Loucy (cell line): ENCODE results near the gene SEC14L2.

Experiments
- H2AFZ ChIP-seq: fragments of 200-600 bp; sonication (generic); 2 replicates; pipeline ENCODE4 v1.6.0; 2016; ENCODE audit warnings: antibody characterized with exemption, mild to moderate bottlenecking, low read length, moderate library complexity
- H3F3A ChIP-seq: fragments of 200-600 bp; 2 replicates; pipeline ENCODE4 v1.6.0; 2016; ENCODE audit warnings: antibody characterized with exemption, low read depth, mild to moderate bottlenecking
- H3K27me3 ChIP-seq: fragments of 200-600 bp; sonication (generic); 2 replicates; pipeline ENCODE4 v1.6.1; 2014; ENCODE audit warnings: low read length, mild to moderate bottlenecking; ENCODE audit not compliant: insufficient read depth, poor library complexity, severe bottlenecking
- H3K36me3 ChIP-seq: fragments of 200-600 bp; sonication (generic); 2 replicates; pipeline ENCODE4 v1.6.1; 2016; ENCODE audit warnings: low read length; ENCODE audit not compliant: insufficient read depth
- H3K4me1 ChIP-seq: fragments of 200-600 bp; sonication (generic); 2 replicates; pipeline ENCODE4 v1.5.1; 2014; ENCODE audit warnings: low read length, mild to moderate bottlenecking; ENCODE audit not compliant: insufficient read depth, poor library complexity, severe bottlenecking
- H3K4me2 ChIP-seq: fragments of 200-600 bp; sonication (generic); 2 replicates; pipeline ENCODE4 v1.6.0; 2014; ENCODE audit warnings: antibody characterized with exemption, low read length, low read depth, mild to moderate bottlenecking; ENCODE audit not compliant: poor library complexity, severe bottlenecking
- H3K4me3 ChIP-seq: fragments of 200-600 bp; sonication (generic); 2 replicates; pipeline ENCODE4 v1.5.1; 2014; ENCODE audit warnings: low read length, mild to moderate bottlenecking, mixed read lengths; ENCODE audit not compliant: poor library complexity, severe bottlenecking
- H3K79me2 ChIP-seq: fragments of 200-600 bp; sonication (generic); 2 replicates; pipeline ENCODE4 v1.6.1; 2014; ENCODE audit warnings: low read length; ENCODE audit not compliant: insufficient read depth
- H3K9ac ChIP-seq: fragments of 200-600 bp; sonication (generic); 2 replicates; pipeline ENCODE4 v1.6.0; 2014; ENCODE audit warnings: mild to moderate bottlenecking, low read depth, low read length, moderate library complexity; ENCODE audit not compliant: poor library complexity, severe bottlenecking
- H3K9me2 ChIP-seq: fragments of 200-600 bp; sonication (generic); replicated peaks from 2 replicates; pipeline ENCODE4 v1.6.1; 2016; ENCODE audit warnings: low read depth, low read length, mixed read lengths
- H3K9me3 ChIP-seq: fragments of 200-600 bp; sonication (generic); 2 replicates; pipeline ENCODE4 v1.6.1; 2014; ENCODE audit warnings: mild to moderate bottlenecking, antibody characterized with exemption, low read length, low read depth; ENCODE audit not compliant: insufficient read depth
- H4K20me1 ChIP-seq: fragments of 200-600 bp; sonication (generic); 2 replicates; pipeline ENCODE4 v1.6.0; 2014; ENCODE audit warnings: antibody characterized with exemption, low read length, mild to moderate bottlenecking; ENCODE audit not compliant: insufficient read depth, poor library complexity, severe bottlenecking
- CTCF ChIP-seq: fragments of 200-600 bp; sonication (generic); conservative IDR thresholded peaks from 2 replicates; pipeline ENCODE4 v1.5.1; 2014; ENCODE audit warnings: mild to moderate bottlenecking, antibody characterized with exemption, low read length
- EZH2phosphoT487 ChIP-seq: fragments of 200-600 bp; IDR thresholded peaks from 2 replicates; pipeline ENCODE4 v1.6.1; 2018; ENCODE audit warnings: antibody characterized with exemption, mild to moderate bottlenecking, moderate library complexity, borderline replicate concordance

SEC14L2 gene

GRCh38 chr22:30439226-30439625, 42.4 kb downstream of the SEC14L2 start:
- Histone ChIP-seq H3K27me3 (peaks cover 88% of the 10 kb centered on the region), H3K4me2 (no peak overlapping the region), H3F3A (peaks cover 18% of the 10 kb centered on the region), H3K9ac (no peak overlapping the region), H3K9me2 (no peaks in the 10 kb centered on the region), H4K20me1 (no peaks in the 10 kb centered on the region), H2AFZ (no peak overlapping the region), H3K79me2 (no peaks in the 10 kb centered on the region), H3K4me3 (no peak overlapping the region), H3K36me3 (no peaks in the 10 kb centered on the region), H3K4me1 (peaks cover 28% of the 10 kb centered on the region), H3K9me3 (no peaks in the 10 kb centered on the region)
- TF ChIP-seq CTCF = no peak
- TF ChIP-seq EZH2phosphoT487 = no peak

GRCh38 chr22:30439836-30440235, 43.0 kb downstream of the SEC14L2 start:
- H3K9me2 ChIP-seq = no peaks in the 10 kb centered on the region
- H3K4me2 ChIP-seq = no peak overlapping the region
- peaks cover 16% of the 10 kb centered on the region for H3F3A ChIP-seq
- no peak overlapping the region for H2AFZ ChIP-seq
- TF ChIP-seq EZH2phosphoT487 (no peak), CTCF (no peak)
- H3K4me1 ChIP-seq = peaks cover 29% of the 10 kb centered on the region
- no peaks in the 10 kb centered on the region for H3K9me3 ChIP-seq
- no peaks in the 10 kb centered on the region for H4K20me1 ChIP-seq
- no peaks in the 10 kb centered on the region for H3K36me3 ChIP-seq
- no peak overlapping the region for H3K4me3 ChIP-seq
- no peak overlapping the region for H3K9ac ChIP-seq
- peaks cover 82% of the 10 kb centered on the region for H3K27me3 ChIP-seq
- H3K79me2 ChIP-seq = no peaks in the 10 kb centered on the region

- Histone ChIP-seq H3K4me1 (peaks cover 19% of the 10 kb centered on the region), H3K9me2 (no peaks in the 10 kb centered on the region), H3K79me2 (no peaks in the 10 kb centered on the region), H3K4me2 (no peak overlapping the region), H3K27me3 (peaks cover 69% of the 10 kb centered on the region), H3K4me3 (no peak overlapping the region), H3F3A (peaks cover 5% of the 10 kb centered on the region), H4K20me1 (no peaks in the 10 kb centered on the region), H3K9ac (no peak overlapping the region), H3K36me3 (no peaks in the 10 kb centered on the region), H2AFZ (no peak overlapping the region), H3K9me3 (no peaks in the 10 kb centered on the region)
- no peak for TF ChIP-seq EZH2phosphoT487
- no peak for TF ChIP-seq CTCF
Observed at GRCh38 chr22:30441088-30441487, 44.3 kb downstream of the SEC14L2 start.
